Measurements from ENCODE around the gene PTPN12. TPM values are rescaled to one million over a fixed set of nuclear protein-coding genes. Genes with fewer than 3 reads are reported as not detected.

PTPN12 gene
- total RNA-seq, 4 donors from 2014 or later, result 46.8 to 103 (median 70.6) TPM

DNA sequence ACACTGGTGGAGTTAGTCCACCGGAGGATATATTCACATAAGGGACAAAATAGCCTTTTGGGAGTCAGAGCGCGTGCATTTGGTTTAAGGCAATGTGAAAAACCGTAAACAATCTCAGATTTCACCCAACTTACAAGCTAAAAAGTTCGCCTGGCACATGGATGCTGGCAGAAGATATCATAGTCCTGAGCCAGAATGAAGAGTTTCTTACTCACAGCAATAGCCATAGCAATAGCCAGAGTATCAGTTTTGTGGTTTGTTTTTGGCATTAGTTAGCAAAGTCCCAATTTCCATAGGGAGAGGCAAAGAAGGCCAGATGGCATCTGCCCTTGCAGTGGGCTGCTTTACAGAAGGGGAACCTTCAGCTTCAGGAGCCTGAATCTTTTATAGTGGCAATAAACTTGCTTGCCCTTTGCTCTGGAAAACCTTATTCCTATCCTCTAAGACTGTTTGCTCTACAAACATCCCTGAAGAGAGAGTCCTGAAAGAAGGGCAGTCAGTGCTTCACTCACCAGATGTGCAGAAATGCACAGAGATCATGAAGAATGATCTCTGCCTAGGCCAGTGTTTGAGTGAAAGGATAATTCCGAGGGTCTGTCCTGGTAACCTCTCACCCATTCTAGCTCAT, 130.5 kb downstream of the PTPN12 start:
- no peak overlapping the region for H3K4me3 ChIP-seq
- TF ChIP-seq POLR2A (IDR thresholded peaks at IDR 0.05) (no peak), POLR2AphosphoS5 (IDR thresholded peaks at IDR 0.05) (peak in 2 of 3 donors; percentile 11 to 62), EP300 (IDR thresholded peaks at IDR 0.05; ENCODE audit: low read depth) (no peak)
- TF ChIP-seq, protein P1, sequence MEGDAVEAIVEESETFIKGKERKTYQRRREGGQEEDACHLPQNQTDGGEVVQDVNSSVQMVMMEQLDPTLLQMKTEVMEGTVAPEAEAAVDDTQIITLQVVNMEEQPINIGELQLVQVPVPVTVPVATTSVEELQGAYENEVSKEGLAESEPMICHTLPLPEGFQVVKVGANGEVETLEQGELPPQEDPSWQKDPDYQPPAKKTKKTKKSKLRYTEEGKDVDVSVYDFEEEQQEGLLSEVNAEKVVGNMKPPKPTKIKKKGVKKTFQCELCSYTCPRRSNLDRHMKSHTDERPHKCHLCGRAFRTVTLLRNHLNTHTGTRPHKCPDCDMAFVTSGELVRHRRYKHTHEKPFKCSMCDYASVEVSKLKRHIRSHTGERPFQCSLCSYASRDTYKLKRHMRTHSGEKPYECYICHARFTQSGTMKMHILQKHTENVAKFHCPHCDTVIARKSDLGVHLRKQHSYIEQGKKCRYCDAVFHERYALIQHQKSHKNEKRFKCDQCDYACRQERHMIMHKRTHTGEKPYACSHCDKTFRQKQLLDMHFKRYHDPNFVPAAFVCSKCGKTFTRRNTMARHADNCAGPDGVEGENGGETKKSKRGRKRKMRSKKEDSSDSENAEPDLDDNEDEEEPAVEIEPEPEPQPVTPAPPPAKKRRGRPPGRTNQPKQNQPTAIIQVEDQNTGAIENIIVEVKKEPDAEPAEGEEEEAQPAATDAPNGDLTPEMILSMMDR (IDR thresholded peaks at IDR 0.05), result no peak
- peak overlapping the region; percentile 53 to 82 (median 70) for H3K27ac ChIP-seq
- peaks cover 5 to 52% (median 22%) of the 10 kb centered on the region in 4 donors for H3K4me1 ChIP-seq
- 53 to 55% methylated on average over 4 to 6 of the region's 6 CpGs for WGBS, 2 donors (ENCODE audit: low coverage in 1 of 2)
- H3K36me3 ChIP-seq, result no peaks in the 10 kb centered on the region
- no peaks in the 10 kb centered on the region for H3K9me3 ChIP-seq
- DNase-seq, result peak; percentile 35
- H3K27me3 ChIP-seq, result no peaks in the 10 kb centered on the region
- intact Hi-C loops (cut with DNase I; ENCODE audit: low total_unique reads) (no loop called here), in situ Hi-C loops (cut with MboI; ENCODE audit: low pct_ligation_motif_present in 1 of 4, low pct_unique_long_range_greater_than_20kb in 1 of 4, low sequenced_read_pairs in 3 of 4) (loop anchor here in 3 of 4 donors (10.0 to 25.0 kb wide), 3 partner anchors 87 to 367 kb away; no protein-coding TSS in a partner anchor)

DNA sequence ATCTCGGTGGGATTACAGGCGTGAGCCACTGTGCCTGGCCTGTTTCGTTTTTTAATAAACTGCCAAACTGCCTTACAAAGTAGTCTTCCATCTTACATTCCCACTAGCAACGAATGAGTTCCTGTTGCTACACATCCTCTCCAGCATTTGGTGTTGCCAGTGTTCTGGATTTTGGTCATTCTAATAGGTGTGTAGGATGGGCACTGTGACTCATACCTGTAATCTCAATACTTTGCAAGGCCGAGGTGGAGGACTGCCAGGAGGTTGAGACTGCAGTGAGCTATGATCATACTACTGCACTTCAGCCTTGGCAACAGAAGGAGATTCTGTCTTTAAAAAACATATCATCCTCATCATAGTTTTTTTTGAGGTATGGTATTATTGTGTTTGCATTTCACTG, 137.8 kb downstream of the PTPN12 start:
- in situ Hi-C loops (cut with MboI; ENCODE audit: low pct_ligation_motif_present in 1 of 4, low pct_unique_long_range_greater_than_20kb in 1 of 4, low sequenced_read_pairs in 3 of 4) (loop anchor here in 1 of 4 donors (25.0 kb wide), 1 partner anchor 262 kb away; no protein-coding TSS in a partner anchor), intact Hi-C loops (cut with DNase I; ENCODE audit: low total_unique reads) (no loop called here)
- DNase-seq, result peak; percentile 73
- TF ChIP-seq, protein P1 (IDR thresholded peaks at IDR 0.05), result no peak
- no peak for TF ChIP-seq POLR2A (IDR thresholded peaks at IDR 0.05)
- 49 to 75% methylated on average over 5 of the region's 5 CpGs for WGBS, 2 donors (ENCODE audit: low coverage in 1 of 2)
- Histone ChIP-seq H3K27me3 (no peaks in the 10 kb centered on the region), H3K27ac (peak overlapping the region in 2 of 4 donors; percentile 1 to 28), H3K36me3 (no peaks in the 10 kb centered on the region), H3K9me3 (no peaks in the 10 kb centered on the region), H3K4me1 (peaks cover 4 to 30% (median 15%) of the 10 kb centered on the region in 4 donors), H3K4me3 (no peak overlapping the region)

DNA sequence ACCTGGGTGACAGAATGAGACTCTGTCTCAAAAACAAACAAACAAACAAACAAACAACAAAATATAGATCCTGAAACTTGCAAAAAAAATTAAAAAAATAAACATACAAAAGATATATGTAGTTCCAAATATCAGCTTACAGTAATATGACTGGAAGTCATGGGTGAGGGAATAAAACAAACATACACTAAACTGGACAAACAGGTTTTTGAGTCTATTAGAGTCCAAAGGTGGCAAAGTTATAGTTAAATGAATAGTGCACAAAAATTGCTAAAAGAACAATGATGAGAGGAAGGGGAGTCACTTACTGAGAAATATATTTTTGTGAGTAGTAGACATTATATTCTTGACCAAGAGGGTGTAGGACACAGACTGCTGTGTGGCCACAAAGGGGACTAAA, 142.5 kb downstream of the PTPN12 start:
- H3K9me3 ChIP-seq, result no peaks in the 10 kb centered on the region
- H3K4me3 ChIP-seq, result no peak overlapping the region
- H3K36me3 ChIP-seq, result no peaks in the 10 kb centered on the region
- no peaks in the 10 kb centered on the region for H3K27me3 ChIP-seq
- intact Hi-C loops (cut with DNase I; ENCODE audit: low total_unique reads) (no loop called here), in situ Hi-C loops (cut with MboI; ENCODE audit: low pct_ligation_motif_present in 1 of 4, low pct_unique_long_range_greater_than_20kb in 1 of 4, low sequenced_read_pairs in 3 of 4) (no loop called here)
- no peak for DNase-seq
- H3K27ac ChIP-seq, result peak overlapping the region; percentile 71 to 88 (median 82)
- TF ChIP-seq, protein P1 (IDR thresholded peaks at IDR 0.05), result no peak
- TF ChIP-seq POLR2AphosphoS5 (IDR thresholded peaks at IDR 0.05), result peak in 2 of 3 donors; percentile 36 to 55
- peaks cover 5 to 39% (median 18%) of the 10 kb centered on the region in 4 donors for H3K4me1 ChIP-seq

DNA sequence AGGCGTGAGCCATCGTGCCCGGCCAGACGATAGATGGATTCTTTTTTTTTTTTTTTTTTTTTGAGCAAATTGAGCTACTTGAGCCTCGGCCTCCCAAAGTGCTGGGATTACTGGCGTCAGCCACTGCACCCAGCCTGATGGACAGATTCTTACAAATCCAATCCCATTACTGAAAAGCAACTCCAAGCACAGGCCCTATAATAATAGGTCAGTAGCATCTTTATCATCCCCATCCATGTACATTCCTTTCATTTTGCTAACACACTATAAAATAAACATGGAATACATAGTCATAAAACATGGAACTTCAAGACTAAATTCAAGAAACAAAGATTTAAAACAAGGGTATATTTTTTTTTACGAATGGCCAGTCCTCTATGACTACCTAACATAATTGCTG, 143.2 kb downstream of the PTPN12 start:
- Histone ChIP-seq H3K4me1 (peaks cover 5 to 39% (median 23%) of the 10 kb centered on the region in 4 donors), H3K27ac (peak overlapping the region in 3 of 4 donors; percentile 79 to 88 (median 84)), H3K27me3 (no peaks in the 10 kb centered on the region), H3K4me3 (no peak overlapping the region), H3K36me3 (no peaks in the 10 kb centered on the region), H3K9me3 (no peaks in the 10 kb centered on the region)
- in situ Hi-C loops (cut with MboI; ENCODE audit: low pct_ligation_motif_present in 1 of 4, low pct_unique_long_range_greater_than_20kb in 1 of 4, low sequenced_read_pairs in 3 of 4), result no loop called here
- intact Hi-C loops (cut with DNase I; ENCODE audit: low total_unique reads), result no loop called here
- DNase-seq, result no peak
- TF ChIP-seq POLR2A (IDR thresholded peaks at IDR 0.05) (no peak), POLR2AphosphoS5 (IDR thresholded peaks at IDR 0.05) (no peak), EP300 (IDR thresholded peaks at IDR 0.05; ENCODE audit: low read depth) (no peak)
- TF ChIP-seq, protein P1 (IDR thresholded peaks at IDR 0.05), result no peak
- WGBS, 2 donors (ENCODE audit: low coverage in 1 of 2), result 66 to 85% methylated on average over 5 to 7 of the region's 7 CpGs
